HT1080 (cell line): ENCODE results near the gene LRRC66. TPM values are rescaled to one million over a fixed set of nuclear protein-coding genes. Genes with fewer than 3 reads are reported as not detected.

Source experiments
- DNase-seq: peaks from one replicate; pipeline ENCODE4 v3.0.0-alpha.2; 2015; ENCODE audit warnings: low read depth
- polyA plus RNA-seq, 2 experiments: library from polyadenylated mRNA; depleted of rRNA; stranded (reverse); fragments of >200 nt; gene quantifications; 2 replicates each; pipeline ENCODE4 v1.2.3, GENCODE V29; 2015
- total RNA-seq: library from RNA; depleted of rRNA; stranded (reverse); fragments of >200 nt; shearing (Covaris generic); gene quantifications from 2 replicates; pipeline ENCODE4 v1.2.3, GENCODE V29; 2014; rRNA removed

LRRC66 gene
- 0.07 TPM in 1 of 2 replicates, not detected in the other for total RNA-seq
- not detected in 2 replicates for polyA plus RNA-seq (2015; cell fraction: cytosol; rRNA removed)
- polyA plus RNA-seq (2015; cell fraction: nucleus; rRNA removed), result 0.19 and 0.32 TPM in 2 replicates

DNA sequence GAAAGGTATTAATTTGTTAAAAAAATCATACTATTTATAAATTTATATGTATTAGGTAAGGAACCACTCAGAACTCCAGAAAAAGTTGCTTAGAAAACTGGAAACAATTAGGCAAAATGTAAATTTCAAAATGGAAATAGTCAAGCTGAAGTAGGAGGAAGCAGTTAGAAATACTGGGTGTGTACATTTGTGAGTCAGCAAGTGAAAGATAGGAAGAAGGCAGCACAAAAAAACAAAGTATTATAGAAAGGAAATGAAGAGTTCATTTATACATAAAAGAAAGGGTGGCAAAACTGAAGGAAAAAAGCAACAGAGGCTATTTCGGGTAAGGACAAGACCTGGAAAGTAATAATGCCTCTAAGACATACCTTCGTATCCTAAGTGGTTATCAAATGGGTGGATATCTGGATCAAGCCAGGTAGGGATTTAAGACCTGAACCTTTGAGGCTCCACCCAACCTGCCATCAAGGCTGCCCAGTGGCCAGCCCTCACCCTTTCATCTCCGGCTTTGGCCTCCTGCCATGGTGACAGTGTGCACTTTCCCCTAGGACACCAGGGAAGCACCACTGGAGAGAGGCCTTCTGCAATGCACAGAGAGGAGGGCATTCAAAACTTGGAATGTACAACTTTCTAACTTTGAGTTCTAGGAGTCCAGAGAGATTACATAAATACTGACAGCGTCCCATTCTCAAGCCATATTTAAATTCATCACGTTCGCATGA is at the start of gene LRRC66:
Gene LRRC66 (minus strand): TSS at position 428 of the 722 bp plus-strand sequence. CDS start 2,750 bp downstream, outside the sequence.
- no peak for DNase-seq

GRCh38 chr4:52069571-52069970 is 49.4 kb upstream of the LRRC66 start:
- no peak for DNase-seq

GRCh38 chr4:52059372-52059771 is 39.2 kb upstream of the LRRC66 start:
- peak; percentile 84 for DNase-seq

DNA sequence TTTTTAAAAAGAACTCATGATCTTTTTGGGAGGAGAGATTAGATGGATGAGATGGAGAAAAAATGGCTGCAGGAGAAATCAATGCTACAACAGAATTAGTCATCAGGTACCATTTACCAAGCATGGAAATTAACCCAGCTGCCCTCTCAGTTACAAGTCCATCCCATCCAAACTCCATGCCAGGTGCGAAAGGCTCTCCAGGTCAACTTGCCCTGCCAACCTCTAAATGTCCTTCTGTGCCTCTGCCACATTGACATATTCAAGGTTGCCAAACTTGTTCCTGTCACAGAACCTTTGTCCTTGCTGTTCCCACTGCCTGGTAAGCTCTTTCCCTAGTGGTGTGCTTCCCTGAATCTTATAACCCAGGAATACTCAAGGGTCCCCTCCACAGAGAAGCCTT is 38.1 kb upstream of the LRRC66 start:
- DNase-seq, result no peak

GRCh38 chr4:52057196-52057595 is 37.0 kb upstream of the LRRC66 start:
- no peak for DNase-seq

DNA sequence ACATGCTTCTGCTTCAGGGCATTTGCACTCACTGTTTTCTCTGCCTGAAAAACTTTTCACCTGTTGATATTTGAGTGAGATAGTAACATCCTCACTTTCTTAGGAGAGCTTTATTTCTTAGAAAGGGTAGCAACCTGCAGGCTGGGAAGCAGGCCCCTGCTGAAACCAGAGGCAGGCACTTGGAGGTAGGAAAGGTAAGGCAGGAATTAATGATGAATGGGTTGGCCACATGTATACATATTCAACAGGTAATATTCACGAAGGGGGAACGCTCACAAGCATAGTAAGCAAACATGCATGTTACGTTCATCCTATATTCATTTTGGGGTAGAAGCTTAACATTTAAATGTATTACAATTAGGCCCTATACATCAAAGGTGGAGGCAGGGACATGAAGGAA is 34.1 kb upstream of the LRRC66 start:
- no peak for DNase-seq

DNA sequence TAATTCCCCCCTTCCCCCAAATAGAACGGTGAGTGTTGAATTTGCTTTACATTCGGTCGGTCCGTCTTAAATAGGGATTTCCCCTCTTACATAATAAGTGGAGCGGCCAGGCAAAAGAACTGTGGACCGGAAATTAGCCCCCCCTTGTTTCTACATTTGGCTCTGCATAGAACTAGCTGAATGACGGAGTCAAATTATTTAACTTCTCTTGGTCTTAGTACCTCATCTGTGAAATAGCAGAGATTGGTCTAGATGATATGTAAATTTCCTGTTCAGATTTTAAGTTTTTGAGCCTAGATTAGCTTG is 32.3 kb upstream of the LRRC66 start:
- DNase-seq, result no peak

- peak; percentile 71 for DNase-seq
Measured at GRCh38 chr4:52051615-52052474, 31.7 kb upstream of the LRRC66 start.

DNA sequence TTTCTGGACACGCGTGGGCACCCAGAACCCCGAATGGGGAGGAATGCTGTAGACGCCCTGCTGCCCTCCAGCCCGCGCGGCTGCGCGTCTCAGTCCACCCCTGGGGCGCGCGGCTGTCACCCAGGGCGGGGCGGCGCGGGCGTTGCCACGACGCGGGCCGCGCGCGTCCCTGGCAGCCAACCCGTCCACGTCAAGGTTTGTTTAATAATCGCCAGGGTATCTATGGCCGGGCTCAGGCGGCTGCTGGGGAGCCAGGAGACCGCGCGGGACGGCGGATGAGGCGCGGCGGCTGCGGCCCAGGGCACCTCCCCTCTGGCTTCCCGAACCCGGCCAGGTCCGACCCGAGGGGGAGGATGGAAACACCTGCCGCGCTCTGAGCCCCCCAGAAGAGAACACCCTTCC is 31.1 kb upstream of the LRRC66 start, which contains the start of gene SPATA18:
Gene SPATA18 (plus strand): TSS at position 92 of the 402 bp plus-strand sequence. CDS start 401 bp downstream, outside the sequence.
- DNase-seq, result no peak

DNA sequence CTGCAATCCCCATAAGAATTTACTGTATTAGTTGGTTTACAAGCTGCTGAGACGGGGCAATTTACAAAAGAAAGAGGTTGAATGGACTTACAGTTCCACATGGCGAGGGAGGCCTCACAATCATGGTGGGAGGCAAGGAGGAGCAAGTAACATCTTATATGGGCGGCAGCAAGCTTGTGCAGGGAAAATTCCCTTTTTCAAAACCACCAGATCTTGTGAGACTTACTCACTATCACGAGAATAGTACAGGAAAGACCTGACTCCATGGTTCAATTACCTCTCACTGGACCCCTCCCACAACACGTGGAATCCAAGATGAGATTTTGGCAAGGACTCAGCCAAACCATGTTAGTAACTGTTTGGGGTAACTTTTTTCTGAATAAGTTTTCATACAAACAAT is 29.1 kb upstream of the LRRC66 start:
- DNase-seq, result no peak

GRCh38 chr4:52045028-52045427 is 24.9 kb upstream of the LRRC66 start:
- no peak for DNase-seq

GRCh38 chr4:52038103-52038912 is 18.1 kb upstream of the LRRC66 start, which contains the start of gene SGCB:
SGCB (minus strand) TSS chr4:52038299; CDS start chr4:52038259, 40 bp downstream.
- DNase-seq, result peak; percentile 34

- DNase-seq, result peak; percentile 31
Measured at GRCh38 chr4:52037689-52038102, 17.5 kb upstream of the LRRC66 start.

DNA sequence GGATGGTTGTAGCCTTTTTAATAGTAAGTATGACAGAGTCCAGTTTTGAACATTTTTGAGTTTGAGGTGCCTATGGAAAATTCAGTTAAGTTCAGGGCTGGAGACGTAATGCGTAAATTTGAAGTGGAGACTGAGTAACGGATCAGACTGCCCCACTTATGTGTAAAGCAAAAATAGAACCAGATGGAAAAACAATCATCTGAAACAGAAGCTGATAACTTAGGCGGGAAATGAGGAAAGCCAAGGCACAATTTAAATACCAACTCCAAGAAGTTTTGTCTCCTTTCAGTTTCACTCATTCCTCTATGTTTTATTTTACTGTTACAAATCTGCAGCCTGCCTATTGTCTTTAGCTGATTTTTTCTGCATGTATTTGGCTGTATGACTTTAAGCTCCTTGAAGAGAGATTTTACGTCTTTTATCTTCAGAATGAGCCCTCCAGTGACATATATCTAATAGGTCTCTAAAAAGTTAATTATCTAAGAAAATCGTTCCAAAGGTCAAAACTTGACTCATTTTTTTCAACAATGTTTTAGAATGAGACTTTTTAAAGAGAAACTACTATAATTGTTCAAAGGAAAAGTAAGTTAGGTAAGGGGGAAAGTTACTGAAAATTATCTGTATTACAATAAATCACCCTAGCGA is 16.8 kb upstream of the LRRC66 start:
- no peak for DNase-seq

DNA sequence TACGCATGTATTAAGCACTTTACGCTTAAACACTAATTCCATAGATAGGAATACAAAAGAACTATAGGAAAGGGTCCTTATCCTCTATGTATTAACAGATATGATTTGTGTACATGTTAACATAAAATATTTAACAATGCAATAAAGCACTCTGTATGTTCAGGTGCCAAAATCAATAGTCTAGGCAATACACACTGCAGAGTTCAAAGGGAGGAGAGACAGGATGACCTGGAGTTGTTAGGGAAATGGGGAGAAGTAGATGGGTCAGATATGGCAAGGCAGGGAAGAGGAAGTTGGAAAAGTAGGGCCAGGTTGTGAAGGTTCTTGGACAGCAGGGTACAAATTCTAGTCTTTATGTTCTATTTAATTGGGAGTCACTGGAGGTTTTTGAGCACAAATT is 15.0 kb upstream of the LRRC66 start:
- DNase-seq, result no peak

- no peak for DNase-seq
Measured at GRCh38 chr4:52032005-52032404, 11.8 kb upstream of the LRRC66 start.

DNA sequence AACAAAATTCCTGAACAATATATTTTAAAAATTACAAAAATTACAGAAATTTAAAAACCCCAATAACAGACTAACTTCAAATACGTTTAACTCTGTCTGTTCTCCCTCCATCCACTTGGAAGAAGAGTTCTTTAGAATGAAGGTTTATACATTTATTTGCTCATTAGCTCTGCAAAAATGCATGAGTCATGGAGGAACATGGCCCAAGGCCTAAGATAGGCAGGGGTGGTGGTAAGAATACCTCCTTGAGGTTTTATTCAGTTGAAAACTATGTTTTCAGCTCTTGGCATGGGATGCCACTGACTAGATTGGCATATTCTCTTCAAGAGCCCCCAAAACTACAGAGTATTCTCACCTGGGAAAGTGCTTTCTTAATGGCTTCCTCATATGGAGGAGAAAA is 8.8 kb upstream of the LRRC66 start:
- DNase-seq, result peak; percentile 62

GRCh38 chr4:52017814-52018213 is 2.3 kb downstream of the LRRC66 start:
- no peak for DNase-seq

- no peak for DNase-seq
Measured at GRCh38 chr4:52016981-52017380, 3.2 kb downstream of the LRRC66 start.

DNA sequence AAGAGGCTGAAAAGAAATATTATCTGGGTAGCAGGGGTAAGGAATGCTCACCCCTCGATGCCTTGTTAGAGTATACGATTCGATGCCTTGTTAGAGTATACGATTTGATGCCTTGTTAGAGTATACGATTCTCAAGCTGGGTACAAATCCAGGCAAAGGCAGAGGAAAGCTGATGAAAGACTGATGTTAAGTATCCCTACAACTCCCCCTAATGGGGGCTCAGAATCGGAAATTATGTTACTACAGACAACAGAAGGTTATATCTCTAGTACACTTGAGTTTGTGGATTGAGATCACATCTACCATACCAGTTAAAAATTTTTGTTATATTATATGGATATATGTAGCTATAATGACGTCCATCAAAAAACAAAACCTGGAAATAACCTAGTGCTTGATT is 4.8 kb downstream of the LRRC66 start:
- DNase-seq, result peak; percentile 10

DNA sequence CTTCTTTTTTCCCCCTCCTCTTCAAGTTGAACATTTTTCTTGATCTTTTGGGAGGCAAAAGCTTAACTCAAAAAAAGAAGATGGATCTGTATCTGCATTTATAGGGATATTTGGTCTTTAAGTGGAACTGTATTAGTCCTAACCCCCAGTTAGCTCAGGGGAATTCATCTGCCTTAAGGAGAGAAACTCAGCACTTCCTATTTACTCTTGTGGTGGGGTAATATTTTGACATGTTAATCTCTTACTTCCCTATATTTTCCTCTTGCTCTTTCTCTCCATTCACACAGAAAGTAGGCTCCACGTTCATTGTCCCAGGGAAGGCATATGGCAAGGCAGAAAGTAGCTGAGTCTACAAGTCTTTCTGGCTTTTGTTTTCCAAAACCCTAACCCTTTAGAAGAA is 5.3 kb downstream of the LRRC66 start:
- DNase-seq, result no peak
